C4-2B (cell line): ENCODE measurements around the gene FTCDNL1.

Experiments used
- CTCF ChIP-seq: fragments of 450-650 bp; conservative IDR thresholded peaks from 2 replicates; pipeline ENCODE4 v1.5.1; 2017; ENCODE audit warnings: mild to moderate bottlenecking
- ZFX ChIP-seq: fragments of 450-650 bp; IDR thresholded peaks from 2 replicates; pipeline ENCODE4 v1.6.1; 2017

- TF ChIP-seq CTCF (peak; percentile 74), ZFX (no peak)
Observed at GRCh38 chr2:199861132-199861774, 10.3 kb upstream of the FTCDNL1 start.
